CD4-positive, CD25-positive, alpha-beta regulatory T cell (primary cell): ENCODE measurements around the gene CYP17A1. TPM values are rescaled to one million over a fixed set of nuclear protein-coding genes. Genes with fewer than 3 reads are reported as not detected.

ENCODE experiments used
- polyA plus RNA-seq, 4 donors: library from polyadenylated mRNA; unstranded; fragments of 300-500 nt; fragmentation: Illumina TruSeq; gene quantifications; one replicate each; pipeline ENCODE4 v1.2.3, GENCODE V29; 2021
- total RNA-seq: library from RNA; stranded (reverse); gene quantifications from one replicate; pipeline ENCODE4 v1.2.3, GENCODE V29; 2022

CYP17A1 gene
- total and polyA plus RNA-seq, 5 donors from 2014 or later: not detected

Other genes with a start within 250 kb of the CYP17A1 start
- gene TRIM8, start 192.9 kb downstream of the CYP17A1 start, total RNA-seq: 73.4 TPM
- 10 to 100 TPM; 30.2 to 38.3 (median 36.4) TPM for gene TRIM8, start 192.9 kb downstream of the CYP17A1 start, polyA plus RNA-seq
- 2.0 TPM for gene ARL3, start 123.0 kb downstream of the CYP17A1 start, total RNA-seq
- gene ARL3, start 123.0 kb downstream of the CYP17A1 start, polyA plus RNA-seq: 1 to 10 TPM; 2.3 to 3.3 (median 3.0) TPM
- 9.9 TPM for gene SFXN2, start 122.8 kb downstream of the CYP17A1 start, total RNA-seq
- gene SFXN2, start 122.8 kb downstream of the CYP17A1 start, polyA plus RNA-seq: 10 to 100 TPM in 2 of 4 donors, 1 to 10 TPM in 2; 4.9 to 11.5 (median 8.9) TPM
- gene WBP1L, start 93.5 kb downstream of the CYP17A1 start, total RNA-seq: 27.7 TPM
- gene WBP1L, start 93.5 kb downstream of the CYP17A1 start, polyA plus RNA-seq: 10 to 100 TPM; 26.9 to 38.5 (median 28.3) TPM
- gene BORCS7, start 16.8 kb upstream of the CYP17A1 start, total RNA-seq: 13.6 TPM
- 10 to 100 TPM; 23.8 to 47.9 (median 38.0) TPM for gene BORCS7, start 16.8 kb upstream of the CYP17A1 start, polyA plus RNA-seq
- 0.37 TPM for gene AS3MT, start 32.1 kb upstream of the CYP17A1 start, total RNA-seq
- not detected for gene AS3MT, start 32.1 kb upstream of the CYP17A1 start, polyA plus RNA-seq
- 13.3 TPM for gene CNNM2, start 80.9 kb upstream of the CYP17A1 start, total RNA-seq
- 1 to 10 TPM; 3.5 to 6.9 (median 6.0) TPM for gene CNNM2, start 80.9 kb upstream of the CYP17A1 start, polyA plus RNA-seq